Activated CD8-positive, alpha-beta memory T cell treated with anti-CD3 and anti-CD28 coated beads for 4 hours (primary cell): ENCODE data around the gene B3GNT9.
"Not testable (repeated sequence)": the region's sequence is repeated elsewhere in the genome, so short reads cannot be mapped to it uniquely, and the experiment has no call there.

Source experiments
- DNase-seq, 2 donors: peaks; one replicate each; pipeline ENCODE4 v3.0.0-alpha.2; 2020; ENCODE audit warnings: low read depth in 2 of 2

Gene B3GNT9

DNA sequence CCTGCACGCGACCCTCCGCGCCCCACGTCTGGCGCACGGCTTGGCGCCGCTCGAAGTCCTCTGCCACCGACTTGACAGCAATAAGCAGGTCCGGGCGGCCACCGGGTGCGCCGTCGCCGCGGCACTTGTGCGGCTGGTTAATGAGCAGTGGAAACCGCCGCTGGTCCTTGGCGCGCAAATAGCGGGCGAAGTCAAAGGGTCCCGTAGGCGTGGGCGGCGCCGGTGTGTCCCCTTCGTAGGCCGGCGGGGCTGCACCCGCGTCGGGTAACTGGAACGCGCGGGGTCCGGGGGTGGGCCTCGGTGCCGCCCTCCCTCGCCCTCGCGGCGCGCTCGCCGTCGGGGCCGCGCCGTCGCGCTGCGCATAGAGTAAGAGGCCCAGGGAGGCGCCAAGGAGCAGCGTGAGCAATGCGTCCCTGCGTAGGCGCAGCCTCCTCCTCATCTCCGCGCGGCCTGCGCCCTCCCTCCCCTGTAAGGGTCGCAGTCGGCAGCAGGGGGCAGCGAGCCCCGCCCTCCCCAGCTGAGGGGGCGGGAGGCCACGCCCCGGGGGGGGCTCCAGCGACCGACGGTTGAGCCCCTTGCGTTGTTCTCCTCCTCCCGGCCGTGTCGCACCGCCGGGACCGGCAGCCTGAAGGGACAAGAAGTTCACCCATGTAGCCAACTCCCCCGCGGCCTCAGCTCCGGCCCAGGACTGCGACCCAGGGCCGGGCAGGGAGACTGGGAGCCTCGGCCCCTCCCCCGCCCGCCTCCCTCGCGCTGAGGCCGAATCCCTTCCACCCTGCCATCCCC lies 558 bp downstream of the B3GNT9 start:
- peak in 1 of 2 donors; percentile 45 for DNase-seq

DNA sequence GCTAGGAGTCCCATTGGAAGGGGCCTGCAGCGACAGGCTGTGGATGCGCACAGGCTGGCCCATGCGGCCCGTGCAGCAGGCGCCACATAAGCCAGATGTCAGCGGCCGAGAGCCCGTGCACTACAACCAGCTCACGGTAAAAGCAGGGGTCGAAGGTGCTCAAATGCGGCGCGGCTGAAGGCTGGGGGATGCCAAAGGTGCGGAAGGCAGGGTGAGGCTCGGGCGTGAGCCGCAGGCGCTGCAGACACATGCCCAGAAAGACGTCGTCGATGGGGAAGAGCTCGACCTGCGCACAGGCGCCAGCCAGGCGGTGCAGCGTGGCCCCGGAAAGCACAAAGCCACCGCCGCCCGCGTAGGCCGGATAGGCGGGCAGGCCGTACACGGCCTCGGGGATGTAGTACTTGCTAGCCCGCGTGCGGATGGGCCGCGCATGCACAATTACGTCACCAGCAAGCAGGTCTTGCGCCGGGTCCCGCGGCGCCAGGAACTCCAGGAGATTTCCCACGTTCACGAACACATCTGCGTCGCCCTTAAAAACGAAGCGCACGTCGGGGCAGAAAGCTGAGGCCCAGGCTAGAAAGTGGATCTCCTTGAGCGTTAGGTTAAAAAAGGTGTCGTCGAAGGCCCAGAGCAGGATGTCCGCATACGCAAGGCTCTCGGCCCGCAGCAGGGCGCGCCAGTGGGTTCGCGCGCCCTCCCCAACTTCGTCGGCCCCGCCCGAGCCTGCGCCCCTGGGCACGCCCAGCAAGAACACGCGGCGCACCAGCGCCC lies 1.3 kb downstream of the B3GNT9 start:
- no peak for DNase-seq

DNA sequence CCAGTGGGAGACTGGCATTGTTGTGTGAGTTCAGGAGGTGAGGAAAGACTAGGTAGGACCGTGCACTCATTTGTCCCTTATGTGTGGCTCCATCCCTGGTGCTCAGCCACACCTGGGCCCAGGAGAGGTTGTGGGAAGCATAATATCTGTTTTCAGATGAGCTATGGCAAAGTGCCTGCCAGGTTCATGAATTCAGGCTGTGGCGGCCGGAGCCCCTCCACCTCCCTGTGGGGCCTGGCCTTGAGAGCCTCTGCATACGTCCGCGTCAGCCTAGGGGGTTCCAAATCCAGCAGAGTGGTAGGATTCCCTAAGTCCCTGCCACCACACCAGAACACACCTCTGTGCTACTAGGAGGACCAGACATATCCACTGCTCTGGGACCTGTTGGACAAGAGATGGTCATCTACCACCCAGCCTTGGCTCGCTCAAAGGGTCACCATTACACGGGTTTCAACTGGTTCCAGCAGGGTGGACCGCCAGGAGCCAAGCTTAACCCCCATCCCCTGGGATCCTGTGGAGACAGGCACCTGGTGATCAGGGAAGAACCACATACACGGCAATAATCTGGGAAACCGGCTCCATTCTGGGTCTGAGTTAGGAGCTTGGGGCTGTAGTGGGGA lies 2.0 kb downstream of the B3GNT9 start:
- DNase-seq = no peak

DNA sequence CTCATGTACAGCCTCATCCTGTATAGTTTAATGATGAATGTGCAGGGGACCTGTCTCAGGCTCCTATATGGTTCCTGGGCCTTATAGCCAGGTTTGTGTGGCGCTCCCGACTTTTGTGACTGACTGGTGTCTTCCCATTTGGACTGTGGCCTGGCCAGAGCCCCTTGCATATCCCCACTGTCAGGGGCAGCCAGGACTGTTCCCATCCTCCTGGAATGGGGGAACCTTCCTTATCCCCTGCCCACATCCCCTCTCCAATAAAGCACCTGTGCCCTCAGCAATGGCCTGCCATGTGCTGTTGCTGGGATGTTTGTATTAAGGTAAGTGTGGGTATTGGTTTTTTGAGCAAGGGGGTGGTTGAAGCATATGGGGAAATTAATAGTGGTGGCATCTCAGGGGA lies 2.6 kb downstream of the B3GNT9 start:
- DNase-seq = no peak

DNA sequence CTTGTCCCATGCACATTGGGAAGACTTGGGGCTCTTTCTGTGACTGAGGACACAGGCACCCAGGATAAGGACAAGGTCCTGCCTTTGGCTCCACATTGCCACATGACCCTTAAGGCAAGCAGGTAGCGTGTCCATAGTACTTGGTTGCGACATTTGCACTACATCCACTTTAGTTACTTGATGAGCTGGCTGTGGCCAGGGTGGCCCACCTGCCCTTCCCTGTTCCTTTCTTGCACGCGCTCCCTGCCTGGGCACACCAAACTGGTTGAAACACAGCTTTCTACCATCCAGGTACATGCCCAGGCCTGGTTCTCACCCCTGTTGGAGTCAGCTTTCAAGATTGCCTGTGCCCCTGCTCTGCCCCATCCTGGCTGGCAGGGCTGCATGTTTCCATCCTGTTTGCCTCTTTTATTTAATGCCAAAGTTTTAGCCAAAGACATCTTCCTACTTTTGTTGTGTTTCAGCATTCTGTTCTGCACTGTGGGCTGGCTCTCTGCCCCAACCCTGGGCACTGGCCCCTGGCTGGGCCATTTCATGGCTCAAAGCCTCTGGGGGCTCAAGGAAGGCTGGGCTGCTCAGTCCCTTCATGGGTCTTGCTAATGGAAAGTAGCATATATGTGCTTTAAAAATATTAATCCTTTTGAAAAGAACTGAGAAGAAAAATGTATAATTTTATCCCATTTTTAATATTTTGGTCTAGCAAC lies 3.2 kb downstream of the B3GNT9 start:
- DNase-seq = no peak

DNA sequence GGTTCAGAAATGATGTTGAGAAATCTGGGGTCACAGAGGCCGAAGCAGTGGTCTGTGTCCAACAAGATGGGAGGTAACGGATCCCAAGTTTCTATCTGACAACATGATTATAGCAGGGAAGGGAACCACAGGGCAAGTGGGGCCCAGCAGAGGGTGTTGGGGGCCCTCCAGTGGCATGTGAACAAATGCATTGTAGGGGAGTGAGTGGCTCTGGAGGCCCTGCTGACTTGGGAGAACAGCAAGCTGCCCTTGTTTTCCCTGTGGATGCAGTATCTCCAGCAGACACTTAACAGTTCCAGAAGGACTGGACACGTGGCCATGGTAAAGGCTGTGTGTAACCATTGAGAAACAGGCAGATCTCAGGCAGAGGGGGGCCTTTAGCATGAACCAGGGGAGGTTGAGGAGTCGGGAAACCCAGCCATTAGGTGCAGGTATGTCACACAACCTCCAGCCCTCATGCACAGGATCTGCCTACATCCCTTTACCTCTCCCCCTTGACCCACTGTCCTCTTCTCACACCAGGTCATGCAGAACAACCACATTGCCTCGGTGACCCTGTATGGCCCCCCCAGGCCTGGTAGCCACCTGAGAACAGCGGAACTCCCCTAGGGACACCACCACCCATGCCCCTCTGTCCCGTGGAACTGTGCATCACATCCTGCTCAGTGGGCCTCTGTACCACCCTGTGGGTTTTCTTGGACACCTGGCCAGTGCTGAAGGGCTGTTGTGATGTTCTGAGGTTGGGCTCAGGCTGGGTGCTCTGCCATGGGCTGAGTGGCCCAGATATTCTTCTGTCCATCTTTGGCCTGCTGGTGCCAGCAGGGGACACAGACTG lies 4.1 kb downstream of the B3GNT9 start:
- DNase-seq = no peak

DNA sequence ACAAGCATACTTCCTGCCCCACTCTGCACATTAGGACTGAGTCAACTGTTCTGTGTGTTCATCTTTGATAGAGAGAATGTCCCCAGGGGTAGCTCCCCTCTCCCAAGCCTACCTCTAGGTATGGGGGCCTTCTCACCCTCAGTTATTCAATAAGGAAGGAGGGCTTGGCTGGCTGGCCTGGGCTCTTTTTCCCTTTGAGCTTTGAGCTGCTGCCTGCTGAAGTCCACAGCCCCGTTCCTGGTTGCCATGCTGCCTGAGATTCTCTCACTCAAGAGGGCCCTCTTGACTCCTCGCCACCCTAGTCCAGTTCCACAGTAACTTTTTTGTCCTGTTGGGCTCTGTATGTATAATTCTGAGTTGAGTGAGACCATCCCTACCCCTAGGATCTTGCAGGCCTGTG lies 5.1 kb downstream of the B3GNT9 start:
- DNase-seq = no peak

DNA sequence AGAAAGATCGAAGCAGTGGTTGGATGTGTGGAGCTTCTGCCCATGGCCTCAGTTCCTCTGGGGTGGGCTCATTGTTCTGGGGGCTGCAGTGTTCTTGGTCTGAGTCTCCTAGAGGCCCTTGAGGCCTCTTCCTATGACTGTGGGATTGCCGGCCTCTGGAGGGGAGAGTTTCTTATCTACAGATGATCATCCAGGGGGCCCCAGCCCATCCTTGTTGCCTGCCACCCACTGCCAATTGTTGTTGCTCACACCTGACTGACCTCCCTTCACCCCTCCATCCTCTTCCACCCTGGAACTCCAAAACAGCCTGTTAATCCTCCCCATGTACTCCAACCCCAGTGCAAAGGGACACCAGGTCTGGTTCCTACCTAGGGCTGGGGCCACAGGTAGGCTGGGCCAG lies 5.9 kb downstream of the B3GNT9 start:
- no peak for DNase-seq

DNA sequence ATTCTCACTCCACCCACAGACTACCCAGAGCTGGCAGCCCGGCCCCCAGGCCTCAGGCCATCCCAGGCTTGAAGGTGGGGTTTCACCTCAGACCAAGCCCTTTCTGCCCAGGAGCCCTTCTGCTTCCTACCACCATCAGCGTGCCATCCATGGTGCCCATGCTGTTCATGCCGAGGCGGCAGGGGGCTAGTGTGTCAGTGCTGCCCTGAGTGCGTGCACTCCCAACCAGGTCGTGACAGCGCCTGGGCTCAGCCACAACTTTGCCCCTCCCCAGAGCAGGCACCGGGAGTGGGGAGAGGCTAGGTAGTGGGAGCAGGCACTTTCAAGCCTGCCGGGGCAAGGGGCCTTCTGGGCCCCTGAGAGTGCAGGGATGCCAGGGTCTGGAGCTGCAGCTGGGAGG lies 8.5 kb downstream of the B3GNT9 start:
- no peak for DNase-seq

DNA sequence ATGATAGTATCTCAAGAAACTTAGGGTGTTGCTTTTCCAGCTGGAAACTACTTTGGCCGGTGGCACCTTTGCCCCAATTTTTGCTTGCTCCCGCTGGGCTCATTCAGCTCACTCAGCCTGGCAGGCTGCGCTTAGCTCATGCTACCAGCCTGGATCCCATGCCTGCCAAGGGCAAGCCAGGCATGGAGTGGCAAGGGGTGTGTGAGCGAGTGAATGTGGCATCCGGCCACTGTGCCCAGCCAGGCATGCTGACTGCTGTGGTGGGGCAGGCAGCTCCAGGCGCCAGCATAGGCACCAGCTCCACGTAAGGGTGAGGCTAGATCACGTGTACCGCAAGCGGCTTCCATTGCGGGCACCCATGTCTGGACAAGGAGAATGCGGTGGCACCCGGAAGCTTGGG lies 9.4 kb downstream of the B3GNT9 start:
- no peak for DNase-seq

DNA sequence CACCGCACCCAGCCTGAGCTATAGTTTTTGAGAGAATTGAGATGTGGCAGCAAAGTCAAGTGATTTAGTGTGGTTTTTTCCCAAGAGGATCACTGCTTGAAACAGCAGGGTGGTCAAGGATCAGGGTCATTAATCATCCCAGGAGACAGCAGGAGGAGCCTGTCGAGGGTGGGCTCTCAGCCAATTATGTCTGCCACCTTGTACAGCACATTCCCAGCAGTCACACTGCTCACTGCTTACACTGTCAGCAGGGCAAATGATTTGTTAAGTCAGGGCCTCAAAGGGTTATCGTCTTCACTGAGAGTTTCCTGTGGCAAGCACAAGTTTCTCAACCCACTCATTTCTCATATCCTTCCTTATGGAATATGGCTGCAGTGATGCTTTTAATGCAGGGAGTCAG lies 13.2 kb downstream of the B3GNT9 start:
- no peak for DNase-seq

DNA sequence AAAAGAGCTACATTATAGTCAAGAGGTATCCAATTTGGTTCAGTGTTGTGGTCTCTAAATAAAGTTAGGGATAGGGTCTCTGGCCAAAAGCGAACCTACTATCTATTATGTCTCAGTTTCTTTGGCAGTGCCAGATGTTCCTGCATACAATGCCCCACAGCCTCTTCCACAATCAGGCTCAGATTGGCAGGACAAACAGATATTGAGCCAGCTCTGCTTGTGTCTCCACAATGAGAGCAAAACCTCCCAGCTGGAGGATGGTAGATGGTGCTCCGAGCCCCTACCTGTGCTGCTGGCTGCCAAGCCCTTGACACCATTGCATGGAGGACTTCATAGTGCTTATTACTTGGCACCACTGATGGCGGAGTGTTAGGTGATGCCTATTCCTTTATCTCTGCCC lies 21.4 kb downstream of the B3GNT9 start:
- DNase-seq = no peak

DNA sequence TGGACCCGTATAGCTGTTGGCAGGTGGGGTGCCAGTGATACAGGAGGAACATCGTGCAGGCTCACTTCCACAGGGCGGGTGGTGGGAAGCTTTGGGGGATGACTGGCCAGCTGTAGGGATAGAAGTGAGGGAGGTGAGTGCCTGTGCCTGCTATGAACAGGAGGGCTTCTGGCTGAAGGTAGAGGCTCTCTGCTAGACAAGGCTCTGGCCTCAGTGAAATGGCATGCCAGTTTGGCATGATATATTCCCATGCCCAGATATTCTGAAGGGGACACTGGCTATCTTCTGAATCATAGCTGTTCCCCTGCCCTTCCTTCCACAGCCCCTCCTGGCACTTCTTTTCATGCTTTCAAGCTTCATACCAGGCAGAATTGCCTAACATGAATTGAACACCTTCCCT lies 21.9 kb downstream of the B3GNT9 start:
- no peak for DNase-seq

DNA sequence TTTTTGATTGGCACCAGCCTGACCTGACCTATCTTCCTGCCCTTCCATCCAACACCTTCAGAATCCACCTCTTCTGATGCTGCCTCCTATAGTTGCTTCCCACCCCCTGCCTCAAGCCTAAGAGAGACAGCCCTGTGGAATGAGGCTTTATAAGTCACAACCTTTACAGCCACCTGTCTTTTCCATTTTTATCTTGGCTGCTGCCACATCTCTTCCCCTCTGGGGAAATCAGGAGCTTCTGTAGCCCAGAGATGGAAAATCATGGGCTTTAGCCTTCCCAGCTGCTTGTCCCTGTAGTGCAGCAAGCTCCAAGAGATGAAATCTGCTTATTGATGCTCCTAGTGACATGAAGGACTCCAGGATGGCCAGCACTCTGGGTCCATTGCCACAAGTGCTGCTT lies 22.4 kb downstream of the B3GNT9 start:
- DNase-seq = no peak

DNA sequence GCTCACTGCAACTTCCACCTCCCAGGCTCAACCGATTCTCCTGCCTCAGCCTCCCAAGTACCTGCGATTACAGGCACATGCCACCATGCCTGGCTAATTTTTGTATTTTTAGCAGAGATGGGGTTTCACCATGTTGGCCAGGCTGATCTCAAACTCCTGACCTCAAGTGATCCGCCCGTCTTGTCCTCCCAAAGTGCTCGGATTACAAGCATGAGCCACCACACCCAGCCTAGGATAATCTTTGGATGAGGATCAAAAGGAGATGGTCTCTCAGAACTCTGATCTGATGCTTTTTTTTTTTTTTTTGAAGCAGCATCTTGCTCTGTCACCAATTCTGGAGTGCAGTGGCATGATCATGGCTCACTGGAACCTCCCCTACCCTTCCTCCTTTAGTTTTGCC lies 28.0 kb downstream of the B3GNT9 start:
- not testable (repeated sequence) for DNase-seq

DNA sequence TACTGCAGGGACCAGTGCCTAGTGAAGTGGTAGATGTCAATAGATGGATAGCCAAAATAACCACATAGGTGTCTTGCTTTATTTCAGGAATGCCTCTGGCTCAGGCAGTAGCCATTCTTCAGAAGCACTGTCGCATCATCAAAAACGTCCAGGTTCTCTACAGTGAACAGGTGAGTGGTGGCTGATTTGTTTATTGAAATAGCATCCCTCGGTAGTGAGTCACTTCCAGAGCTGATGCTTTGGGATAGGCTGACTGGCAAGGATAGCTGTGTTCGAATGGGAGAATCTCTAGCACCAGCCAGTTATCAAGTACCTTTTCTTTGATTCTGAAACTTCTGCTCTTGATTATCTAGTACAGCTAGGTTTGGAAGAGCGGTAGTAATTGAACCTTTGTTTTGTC lies 30.8 kb downstream of the B3GNT9 start:
- no peak for DNase-seq

DNA sequence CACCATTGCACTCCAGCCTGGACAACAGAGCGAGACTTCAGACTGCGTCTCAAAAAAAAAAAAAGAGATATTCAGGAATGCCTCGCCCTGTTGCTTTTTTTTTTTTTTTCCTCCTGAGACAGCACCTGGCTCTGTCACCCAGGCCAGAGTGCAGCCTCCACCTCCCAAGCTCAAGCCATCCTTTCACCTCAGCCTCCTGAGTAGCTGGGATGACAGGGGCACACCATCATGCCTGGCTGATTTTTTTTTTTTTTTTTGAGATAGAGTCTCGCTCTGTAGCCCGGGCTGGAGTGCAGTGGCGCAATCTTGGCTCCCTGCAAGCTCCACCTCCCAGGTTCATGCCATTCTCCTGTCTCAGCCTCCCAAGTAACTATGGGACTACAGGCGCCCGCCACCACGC lies 33.1 kb downstream of the B3GNT9 start:
- no peak for DNase-seq

DNA sequence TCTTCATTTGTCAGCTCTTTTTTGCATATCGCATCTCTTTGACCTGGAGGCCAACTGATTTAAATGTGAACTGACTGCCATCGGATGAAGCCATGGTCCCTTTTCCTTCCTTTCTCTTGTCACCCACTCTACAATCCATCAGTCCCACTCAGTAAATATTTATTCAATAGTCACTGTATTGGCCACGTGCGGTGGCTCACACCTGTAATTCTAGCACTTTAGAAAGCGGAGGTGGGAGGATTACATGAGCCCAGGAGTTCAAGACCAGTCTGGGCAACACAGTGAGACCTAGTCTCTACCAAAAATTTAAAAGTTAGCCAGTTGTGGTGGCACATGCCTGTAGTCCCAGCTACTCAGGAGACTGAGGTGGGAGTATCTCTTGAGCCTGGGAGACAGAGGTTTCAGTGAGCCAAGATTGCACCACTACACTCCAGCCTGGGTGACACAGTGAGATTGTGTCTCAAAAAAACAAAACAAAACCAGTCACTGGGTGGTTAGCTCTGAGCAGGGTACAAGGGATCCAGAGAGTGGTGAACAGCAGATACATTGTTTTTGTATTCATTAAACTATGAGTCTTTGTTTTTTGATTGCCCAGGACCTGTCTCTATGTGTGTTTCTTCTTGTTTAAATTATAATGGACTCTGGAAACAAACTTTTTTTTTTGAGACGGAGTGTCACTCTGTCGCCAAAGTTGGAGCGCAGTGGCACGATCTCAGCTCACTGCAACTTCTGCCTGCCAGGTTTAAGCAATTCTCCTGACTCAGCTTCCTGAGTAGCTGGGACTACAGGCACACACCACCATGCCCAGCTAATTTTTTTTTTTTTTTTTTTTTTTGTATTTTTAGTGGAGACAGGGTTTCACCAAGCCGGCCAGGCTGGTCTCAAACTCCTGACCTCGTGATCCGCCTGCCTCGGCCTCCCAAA lies 34.1 kb downstream of the B3GNT9 start:
- no peak for DNase-seq

DNA sequence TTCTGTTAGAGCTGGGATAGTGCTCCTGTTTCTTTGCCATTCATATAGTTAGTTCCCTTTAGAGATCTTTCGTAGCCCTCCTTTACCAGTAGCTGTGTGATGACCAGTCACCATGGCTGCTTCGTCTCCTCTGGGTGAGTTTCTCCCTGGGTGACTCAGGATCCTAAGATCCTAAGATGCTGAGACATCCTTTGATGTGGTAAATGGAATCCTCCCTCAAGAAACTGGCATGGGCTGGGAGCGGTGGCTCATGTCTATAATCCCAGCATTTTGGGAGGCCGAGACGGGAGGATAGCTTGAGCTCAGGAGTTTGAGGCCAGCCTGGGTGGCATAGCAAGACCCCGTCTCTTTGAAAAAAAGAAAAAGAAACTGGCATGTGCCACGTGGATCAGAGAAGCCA lies 35.2 kb downstream of the B3GNT9 start:
- DNase-seq = no peak

DNA sequence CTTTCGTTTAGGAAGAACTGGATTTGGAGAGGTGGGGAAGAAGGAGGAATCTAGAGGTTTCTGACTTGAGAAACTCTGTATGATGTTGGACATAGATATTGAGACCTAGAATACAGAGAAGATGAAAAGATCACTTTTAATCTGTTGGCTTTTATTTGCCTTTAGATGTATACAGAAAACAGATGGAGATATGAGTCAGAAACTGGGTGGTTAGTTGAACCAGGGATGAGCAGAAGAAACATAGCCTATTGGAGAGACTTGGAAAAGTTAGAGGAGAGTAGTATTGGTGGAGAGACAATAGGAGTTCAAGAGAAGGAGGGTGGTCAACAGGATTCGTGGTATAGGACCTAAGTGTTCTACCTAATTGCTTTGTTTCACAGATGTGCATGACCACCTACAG lies 36.0 kb downstream of the B3GNT9 start:
- DNase-seq = no peak
